Calu3 (cell line): ENCODE measurements around the gene MRPS10. TPM values are rescaled to one million over a fixed set of nuclear protein-coding genes. Genes with fewer than 3 reads are reported as not detected.

Source experiments
- BruUV-seq: library from RNA; stranded (reverse); fragments of 400-500 nt; replicated peaks from 2 replicates; lab custom pipeline; 2021; lab: Mats Ljungman, UMichigan
- CTCF ChIA-PET: fragments of 300-600 bp; sonication (Branson Sonifier 250); formaldehyde crosslinking; loops from one replicate; lab custom pipeline; 2022; ENCODE audit warnings: antibody characterized with exemption; lab: Charles Lee
- DNase-seq: peaks from one replicate; pipeline ENCODE4 v3.0.0; 2022
- H3K27ac Mint-ChIP-seq: one replicate; pipeline ENCODE4 v1.8.0; 2022; ENCODE audit warnings: mixed read lengths; ENCODE audit not compliant: unreplicated experiment
- H3K27me3 Mint-ChIP-seq: one replicate; pipeline ENCODE4 v1.8.0; 2022; ENCODE audit warnings: mixed read lengths; ENCODE audit not compliant: unreplicated experiment
- H3K36me3 Mint-ChIP-seq: one replicate; pipeline ENCODE4 v1.8.0; 2022; ENCODE audit warnings: mild to moderate bottlenecking, moderate library complexity, mixed read lengths; ENCODE audit not compliant: insufficient read depth, unreplicated experiment
- H3K4me1 Mint-ChIP-seq: one replicate; pipeline ENCODE4 v1.8.0; 2022; ENCODE audit warnings: mild to moderate bottlenecking, low read depth, mixed read lengths; ENCODE audit not compliant: unreplicated experiment
- H3K4me3 Mint-ChIP-seq: one replicate; pipeline ENCODE4 v1.8.0; 2022; ENCODE audit warnings: mild to moderate bottlenecking, low read depth, moderate library complexity, mixed read lengths; ENCODE audit not compliant: unreplicated experiment
- H3K9me3 Mint-ChIP-seq: one replicate; pipeline ENCODE4 v1.8.0; 2022; ENCODE audit warnings: low read depth, mixed read lengths; ENCODE audit not compliant: unreplicated experiment
- intact Hi-C: fragments of 100-400 bp; cut with micrococcal nuclease; formaldehyde crosslinking; loops from one replicate; pipeline ENCODE4 v1.10.0; 2022; ENCODE audit not compliant: unreplicated experiment
- total RNA-seq: library from RNA; stranded (reverse); gene quantifications from 2 replicates; pipeline ENCODE4 v1.2.3, GENCODE V29; 2022
- TF ChIP-seq, protein P1 (sequence below): fragments of 200-600 bp; IDR thresholded peaks from one replicate; pipeline ENCODE4 v1.8.0; 2022; ENCODE audit warnings: antibody characterized with exemption; ENCODE audit not compliant: unreplicated experiment

Gene MRPS10
- total RNA-seq, 1 experiment from 2014 or later: 50.0 TPM

DNA sequence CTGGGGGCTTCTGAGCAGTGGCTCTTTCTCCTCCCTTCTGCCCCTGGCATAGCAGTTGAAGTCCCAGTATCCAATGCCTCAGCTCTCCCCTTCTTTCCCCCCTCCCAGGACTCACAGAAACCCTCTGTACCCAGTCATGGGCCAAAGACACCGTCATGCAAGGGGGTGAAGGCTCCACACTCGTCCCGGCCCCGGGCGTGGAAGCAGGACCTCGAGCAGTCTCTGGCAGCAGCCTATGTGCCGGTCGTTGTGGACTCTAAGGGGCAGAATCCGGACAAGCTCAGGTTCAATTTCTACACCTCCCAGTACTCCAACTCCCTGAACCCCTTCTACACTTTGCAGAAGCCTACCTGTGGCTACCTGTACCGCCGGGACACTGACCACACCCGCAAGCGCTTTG, 54.8 kb downstream of the MRPS10 start:
- intact Hi-C loops: no loop called here
- no peak overlapping the region for H3K4me3 Mint-ChIP-seq
- CTCF ChIA-PET: no interaction called here

GRCh38 chr6:42162384-42162783, 55.3 kb downstream of the MRPS10 start:
- Mint-ChIP-seq H3K4me1 (peaks cover 11% of the 10 kb centered on the region), H3K4me3 (no peak overlapping the region), H3K36me3 (peaks cover 8% of the 10 kb centered on the region), H3K9me3 (no peaks in the 10 kb centered on the region), H3K27ac (no peak overlapping the region), H3K27me3 (no peaks in the 10 kb centered on the region)
- no peak for DNase-seq
- intact Hi-C loops: no loop called here
- CTCF ChIA-PET: interaction anchor here (0.6 kb wide), 2 partner anchors 8 to 56 kb away, joined by 3 read pairs; no protein-coding TSS in a partner anchor
- no TSS peak for BruUV-seq
- TF ChIP-seq, protein P1, sequence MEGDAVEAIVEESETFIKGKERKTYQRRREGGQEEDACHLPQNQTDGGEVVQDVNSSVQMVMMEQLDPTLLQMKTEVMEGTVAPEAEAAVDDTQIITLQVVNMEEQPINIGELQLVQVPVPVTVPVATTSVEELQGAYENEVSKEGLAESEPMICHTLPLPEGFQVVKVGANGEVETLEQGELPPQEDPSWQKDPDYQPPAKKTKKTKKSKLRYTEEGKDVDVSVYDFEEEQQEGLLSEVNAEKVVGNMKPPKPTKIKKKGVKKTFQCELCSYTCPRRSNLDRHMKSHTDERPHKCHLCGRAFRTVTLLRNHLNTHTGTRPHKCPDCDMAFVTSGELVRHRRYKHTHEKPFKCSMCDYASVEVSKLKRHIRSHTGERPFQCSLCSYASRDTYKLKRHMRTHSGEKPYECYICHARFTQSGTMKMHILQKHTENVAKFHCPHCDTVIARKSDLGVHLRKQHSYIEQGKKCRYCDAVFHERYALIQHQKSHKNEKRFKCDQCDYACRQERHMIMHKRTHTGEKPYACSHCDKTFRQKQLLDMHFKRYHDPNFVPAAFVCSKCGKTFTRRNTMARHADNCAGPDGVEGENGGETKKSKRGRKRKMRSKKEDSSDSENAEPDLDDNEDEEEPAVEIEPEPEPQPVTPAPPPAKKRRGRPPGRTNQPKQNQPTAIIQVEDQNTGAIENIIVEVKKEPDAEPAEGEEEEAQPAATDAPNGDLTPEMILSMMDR: no peak

More for the DNA sequence above, 54.8 kb downstream of the MRPS10 start:
- Mint-ChIP-seq H3K36me3 (peaks cover 8% of the 10 kb centered on the region), H3K4me1 (peaks cover 11% of the 10 kb centered on the region), H3K27me3 (no peaks in the 10 kb centered on the region), H3K27ac (no peak overlapping the region), H3K9me3 (no peaks in the 10 kb centered on the region)
- DNase-seq: no peak
- no TSS peak for BruUV-seq
- TF ChIP-seq, protein P1: no peak

- Mint-ChIP-seq H3K9me3 (no peaks in the 10 kb centered on the region), H3K36me3 (no peaks in the 10 kb centered on the region), H3K27me3 (no peaks in the 10 kb centered on the region), H3K4me1 (no peaks in the 10 kb centered on the region), H3K4me3 (no peak overlapping the region), H3K27ac (no peak overlapping the region)
- TF ChIP-seq, protein P1: no peak
- DNase-seq: peak; percentile 44
- CTCF ChIA-PET: interaction anchor here (0.7 to 1.1 kb wide), 3 partner anchors 13 to 41 kb away, joined by 3 to 5 read pairs (median 4); no protein-coding TSS in a partner anchor
- intact Hi-C loops: no loop called here
- no TSS peak for BruUV-seq
These were observed 58.1 kb downstream of the MRPS10 start for GRCh38 chr6:42159431-42160024.

GRCh38 chr6:42158631-42159030, 59.0 kb downstream of the MRPS10 start:
- no peaks in the 10 kb centered on the region for H3K27me3 Mint-ChIP-seq
- intact Hi-C loops: no loop called here
- BruUV-seq: no TSS peak
- H3K9me3 Mint-ChIP-seq: no peaks in the 10 kb centered on the region
- TF ChIP-seq, protein P1: no peak
- H3K36me3 Mint-ChIP-seq: peaks cover 4% of the 10 kb centered on the region
- CTCF ChIA-PET: interaction anchor here (1.1 kb wide), 1 partner anchor 40 kb away, joined by 5 read pairs; no protein-coding TSS in a partner anchor
- H3K27ac Mint-ChIP-seq: no peak overlapping the region
- no peak for DNase-seq
- H3K4me3 Mint-ChIP-seq: no peak overlapping the region
- H3K4me1 Mint-ChIP-seq: peaks cover 6% of the 10 kb centered on the region
